Measurements from ENCODE around the gene AKR7A3.

DNA sequence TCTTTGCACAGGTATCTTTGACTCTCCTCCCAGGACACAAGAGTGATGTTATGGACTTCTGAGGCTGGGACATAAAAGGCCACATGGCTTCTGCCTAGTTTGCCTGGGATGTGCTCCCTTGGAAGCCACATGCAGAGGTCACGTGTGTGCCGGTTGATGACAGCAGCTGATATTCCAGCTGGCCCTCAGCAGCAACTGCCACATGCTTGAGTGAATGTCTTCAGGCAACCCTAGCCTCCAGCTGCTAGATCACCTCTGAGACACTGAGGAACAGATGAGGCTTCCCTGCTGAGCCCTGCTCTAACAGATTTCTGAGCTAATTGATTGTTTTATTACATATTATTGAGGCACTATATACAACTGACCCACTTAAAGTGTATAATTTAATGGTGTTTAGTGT lies 11.6 kb upstream of the AKR7A3 start:
- TF ChIP-seq EZH2 (IDR thresholded peaks at IDR 0.05; ENCODE audit: insufficient read depth, poor library complexity, severe bottlenecking) (no peak), EZH2phosphoT487 (IDR thresholded peaks at IDR 0.05; ENCODE audit: insufficient read depth, low read depth) (no peak)
